ENCODE measurements around the gene OCEL1. TPM values are rescaled to one million over a fixed set of nuclear protein-coding genes. Genes with fewer than 3 reads are reported as not detected.

Gene OCEL1
- total RNA-seq, 1 donor from 2014 or later, result 3.2 TPM

GRCh38 chr19:17243830-17244617 lies 18.0 kb downstream of the OCEL1 start:
- DNase-seq (ENCODE audit: low read depth), result no peak
- Histone ChIP-seq H3K27me3 (ENCODE audit: control insufficient read depth, insufficient read depth, low read length) (no peaks in the 10 kb centered on the region), H3K4me3 (ENCODE audit: low read depth, low read length) (peak overlapping the region; percentile 78), H3K36me3 (ENCODE audit: control insufficient read depth, insufficient read depth, low read length) (peaks cover 6% of the 10 kb centered on the region)
- no peak for TF ChIP-seq CTCF (IDR thresholded peaks at IDR 0.05; ENCODE audit: insufficient read depth, low read length, severe bottlenecking)
- no peak for FAIRE-seq

- H3K36me3 ChIP-seq (ENCODE audit: control insufficient read depth, insufficient read depth, low read length), result peaks cover 6% of the 10 kb centered on the region
- FAIRE-seq (no peak), DNase-seq (ENCODE audit: low read depth) (no peak)
- H3K27me3 ChIP-seq (ENCODE audit: control insufficient read depth, insufficient read depth, low read length), result no peaks in the 10 kb centered on the region
- peak overlapping the region; percentile 78 for H3K4me3 ChIP-seq (ENCODE audit: low read depth, low read length)
- TF ChIP-seq CTCF (IDR thresholded peaks at IDR 0.05; ENCODE audit: insufficient read depth, low read length, severe bottlenecking), result no peak
Observed at GRCh38 chr19:17244618-17245534, 18.9 kb downstream of the OCEL1 start.

GRCh38 chr19:17245535-17245984 lies 19.5 kb downstream of the OCEL1 start, which contains the start of gene NR2F6:
Gene NR2F6 (minus strand): TSS chr19:17245919. CDS start chr19:17245220, 699 bp downstream.
- DNase-seq (ENCODE audit: low read depth) (no peak), FAIRE-seq (no peak)
- TF ChIP-seq CTCF (IDR thresholded peaks at IDR 0.05; ENCODE audit: insufficient read depth, low read length, severe bottlenecking), result no peak
- Histone ChIP-seq H3K36me3 (ENCODE audit: control insufficient read depth, insufficient read depth, low read length) (peaks cover 1% of the 10 kb centered on the region), H3K4me3 (ENCODE audit: low read depth, low read length) (peak within 1 kb of the TSS; percentile 78), H3K27me3 (ENCODE audit: control insufficient read depth, insufficient read depth, low read length) (no peaks in the 10 kb centered on the region)

GRCh38 chr19:17246681-17247425 lies 20.8 kb downstream of the OCEL1 start:
- peak overlapping the region; percentile 45 for H3K4me3 ChIP-seq (ENCODE audit: low read depth, low read length)
- DNase-seq (ENCODE audit: low read depth) (peak; percentile 66), FAIRE-seq (no peak)
- no peaks in the 10 kb centered on the region for H3K36me3 ChIP-seq (ENCODE audit: control insufficient read depth, insufficient read depth, low read length)
- TF ChIP-seq CTCF (IDR thresholded peaks at IDR 0.05; ENCODE audit: insufficient read depth, low read length, severe bottlenecking), result no peak
- H3K27me3 ChIP-seq (ENCODE audit: control insufficient read depth, insufficient read depth, low read length), result no peaks in the 10 kb centered on the region

- Histone ChIP-seq H3K36me3 (ENCODE audit: control insufficient read depth, insufficient read depth, low read length) (no peaks in the 10 kb centered on the region), H3K27me3 (ENCODE audit: control insufficient read depth, insufficient read depth, low read length) (no peaks in the 10 kb centered on the region), H3K4me3 (ENCODE audit: low read depth, low read length) (no peak overlapping the region)
- no peak for FAIRE-seq
- DNase-seq (ENCODE audit: low read depth), result peak; percentile 70
- TF ChIP-seq CTCF (IDR thresholded peaks at IDR 0.05; ENCODE audit: insufficient read depth, low read length, severe bottlenecking), result no peak
Observed at GRCh38 chr19:17248011-17248776, 22.2 kb downstream of the OCEL1 start.

Measured in bronchial epithelial cell (primary cell).